HepG2 (cell line): ENCODE results near the gene GMPPA. TPM values are rescaled to one million over a fixed set of nuclear protein-coding genes. Genes with fewer than 3 reads are reported as not detected.
A peak's percentile ranks its signal among the peaks of the same experiment; 100 is the strongest.

Experiments
- ATAC-seq: fragments of 200-7000 bp; cut with Tn5 transposase; 3 replicates; pipeline ENCODE4 v1.9.1; 2020; ENCODE audit warnings: mild to moderate bottlenecking, moderate library complexity
- BruUV-seq: library from RNA; stranded (reverse); fragments of 400-500 nt; replicated peaks from 2 replicates; lab custom pipeline; 2021; lab: Mats Ljungman, UMichigan
- CTCF ChIA-PET: fragments of 300-600 bp; formaldehyde crosslinking; extraction: SDS; loops from one replicate; lab custom pipeline; 2021; ENCODE audit warnings: low total read pairs, inconsistent platforms, low intra/inter-chr PET ratio; lab: Yijun Ruan, JAX
- POLR2A ChIA-PET: fragments of 350-600 bp; sonication (Branson Sonifier 250); formaldehyde crosslinking; loops from one replicate; lab custom pipeline; 2020; ENCODE audit warnings: antibody characterized with exemption, inconsistent platforms; lab: Yijun Ruan, JAX
- DNase-seq: peaks from one replicate; pipeline ENCODE4 v3.0.0-alpha.2; 2015; ENCODE audit warnings: low spot score
- FAIRE-seq: peaks from 3 replicates; lab custom pipeline; 2011; peaks lifted over from hg19 to GRCh38; lab: Jason Lieb, UNC
- H2AFZ ChIP-seq: one replicate; pipeline ENCODE4 v1.6.1; 2011; ENCODE audit warnings: low read length, inconsistent platforms
- H3K27ac ChIP-seq: fragments of 300-600 bp; 3 replicates; pipeline ENCODE4 v1.8.0; 2011; ENCODE audit warnings: mixed run types, mild to moderate bottlenecking, mixed read lengths, low read length, inconsistent platforms; ENCODE audit not compliant: insufficient read depth; ENCODE audit errors: extremely low read length
- H3K27me3 ChIP-seq, 2 experiments: fragments of 200-600 bp in 1 of 2; 2 replicates in 1 of 2; 3 replicates in 1 of 2; pipeline versions ENCODE4 v1.6.0 to v1.8.0; 2011; ENCODE audit warnings: low read length in 2 of 2, mild to moderate bottlenecking in 2 of 2, moderate library complexity in 2 of 2, inconsistent platforms in 1 of 2; ENCODE audit not compliant: insufficient read depth in 2 of 2, control insufficient read depth in 1 of 2
- H3K36me3 ChIP-seq, 2 experiments: fragments of 200-600 bp in 1 of 2; replicated peaks in 1 of 2; 2 replicates in 1 of 2; 3 replicates in 1 of 2; pipeline versions ENCODE4 v1.5.1 to v1.8.0; 2011; ENCODE audit warnings: low read length in 2 of 2, inconsistent platforms in 1 of 2; ENCODE audit not compliant: insufficient read depth in 2 of 2, control insufficient read depth in 1 of 2
- H3K4me1 ChIP-seq: 2 replicates; pipeline ENCODE4 v1.5.1; 2012; ENCODE audit warnings: low read length, inconsistent platforms; ENCODE audit not compliant: insufficient read depth
- H3K4me2 ChIP-seq: 2 replicates; pipeline ENCODE4 v1.6.0; 2011; ENCODE audit warnings: low read depth, low read length, inconsistent platforms
- H3K4me3 ChIP-seq, 3 experiments: fragments of 200-600 bp in 1 of 3; sonication (generic), shearing (Covaris generic) in 1 of 3; replicated peaks in 1 of 3; 2 replicates each; pipeline ENCODE4 v1.5.1; 2011 to 2016; ENCODE audit warnings: low read length in 3 of 3, inconsistent platforms in 2 of 3, low read depth in 2 of 3, mild to moderate bottlenecking in 2 of 3, control low read depth in 1 of 3, mixed read lengths in 1 of 3; ENCODE audit not compliant: insufficient read depth in 1 of 3
- H3K79me2 ChIP-seq: one replicate; pipeline ENCODE4 v1.6.1; 2011; ENCODE audit warnings: low read length, inconsistent platforms; ENCODE audit not compliant: insufficient read depth
- H3K9ac ChIP-seq: 2 replicates; pipeline ENCODE4 v1.6.0; 2011; ENCODE audit warnings: mild to moderate bottlenecking, low read depth, low read length, inconsistent platforms; ENCODE audit not compliant: insufficient read depth
- H3K9me3 ChIP-seq: 2 replicates; pipeline ENCODE4 v1.5.1; 2012; ENCODE audit warnings: mild to moderate bottlenecking, low read length
- H4K20me1 ChIP-seq: 2 replicates; pipeline ENCODE4 v1.6.0; 2011; ENCODE audit warnings: inconsistent platforms, mild to moderate bottlenecking, low read length, moderate library complexity; ENCODE audit not compliant: insufficient read depth
- BCL6 ChIP-seq: IDR thresholded peaks from 2 replicates; pipeline ENCODE4 v1.6.1; 2016; ENCODE audit warnings: missing genetic modification reagents, missing compliant biosample characterization
- CTCF ChIP-seq: sonication (generic); formaldehyde crosslinking; IDR thresholded peaks from 2 replicates; pipeline ENCODE4 v1.5.0; 2020; ENCODE audit warnings: mild to moderate bottlenecking, missing genetic modification reagents, moderate library complexity
- ESRRA ChIP-seq: sonication (generic); formaldehyde crosslinking; IDR thresholded peaks from 2 replicates; pipeline ENCODE4 v1.5.1; 2020; ENCODE audit warnings: mild to moderate bottlenecking, low read depth, missing genetic modification reagents
- FOXC1 ChIP-seq: sonication (generic); formaldehyde crosslinking; IDR thresholded peaks from 2 replicates; pipeline ENCODE4 v1.8.0; 2022; ENCODE audit warnings: mild to moderate bottlenecking, missing genetic modification reagents, borderline replicate concordance
- GABPA ChIP-seq, 2 experiments: IDR thresholded peaks; 2 replicates each; pipeline ENCODE4 v1.6.1; 2011 to 2016; ENCODE audit warnings: low read depth in 2 of 2, low read length in 1 of 2, missing biosample characterization in 1 of 2, missing genetic modification characterization in 1 of 2
- HOXA9 ChIP-seq: sonication (generic); formaldehyde crosslinking; IDR thresholded peaks from 2 replicates; pipeline ENCODE4 v1.8.1; 2022; ENCODE audit warnings: missing genetic modification reagents, mild to moderate bottlenecking, moderate library complexity, borderline replicate concordance
- IRF1 ChIP-seq: sonication (generic); formaldehyde crosslinking; IDR thresholded peaks from 2 replicates; pipeline ENCODE4 v1.4.0; 2020; ENCODE audit warnings: low read depth, mild to moderate bottlenecking, missing genetic modification reagents
- MBNL3 ChIP-seq: fragments of 250-450 bp; sonication (Bioruptor Pico); conservative IDR thresholded peaks from 2 replicates; pipeline ENCODE4 v1.8.0; 2022; ENCODE audit warnings: mild to moderate bottlenecking, inconsistent platforms
- POLR2AphosphoS2 ChIP-seq: IDR thresholded peaks from 2 replicates; pipeline ENCODE4 v1.6.1; 2011; ENCODE audit warnings: low read depth, low read length, improper control_type of control experiment
- REPIN1 ChIP-seq: sonication (generic); formaldehyde crosslinking; IDR thresholded peaks from 2 replicates; pipeline ENCODE4 v1.8.0; 2022; ENCODE audit warnings: missing genetic modification reagents, low read depth, mild to moderate bottlenecking, borderline replicate concordance
- RERE ChIP-seq: IDR thresholded peaks from 2 replicates; pipeline ENCODE4 v1.6.1; 2016; ENCODE audit warnings: low read depth, missing genetic modification reagents, missing compliant biosample characterization
- RFX5 ChIP-seq: IDR thresholded peaks from 2 replicates; pipeline ENCODE4 v1.6.1; 2011; ENCODE audit warnings: low read depth, low read length, improper control_type of control experiment
- ZNF230 ChIP-seq: sonication (generic); formaldehyde crosslinking; IDR thresholded peaks from 2 replicates; pipeline ENCODE4 v1.4.0; 2020; ENCODE audit warnings: mild to moderate bottlenecking, missing genetic modification reagents
- ZNF329 ChIP-seq: sonication (generic); formaldehyde crosslinking; IDR thresholded peaks from 2 replicates; pipeline ENCODE4 v1.9.0; 2021; ENCODE audit warnings: low read depth, mild to moderate bottlenecking, missing genetic modification reagents
- ZNF570 ChIP-seq: sonication (generic); formaldehyde crosslinking; IDR thresholded peaks from 2 replicates; pipeline ENCODE4 v1.4.0; 2020; ENCODE audit warnings: mild to moderate bottlenecking, missing genetic modification reagents, borderline replicate concordance
- ZSCAN21 ChIP-seq: sonication (generic); formaldehyde crosslinking; IDR thresholded peaks from 2 replicates; pipeline ENCODE4 v1.8.0; 2022; ENCODE audit warnings: mild to moderate bottlenecking, missing genetic modification reagents, moderate library complexity, borderline replicate concordance
- WGBS: methylation state at CpG from one replicate; pipeline ENCODE4 v1.1.6; 2017; ENCODE audit warnings: low lambda C conversion rate; 5-methylcytosine and 5-hydroxymethylcytosine counted together
- in situ Hi-C: cut with HindIII; loops from 2 replicates; pipeline ENCODE4 v1.10.0; 2017; ENCODE audit warnings: low pct_unique_long_range_greater_than_20kb; ENCODE audit not compliant: extremely low pct_ligation_motif_present
- intact Hi-C: fragments of 100-400 bp; cut with micrococcal nuclease; formaldehyde crosslinking; loops from one replicate; pipeline ENCODE4 v1.10.0; 2022; ENCODE audit not compliant: unreplicated experiment
- polyA plus RNA-seq, 8 experiments: library from polyadenylated mRNA; depleted of rRNA in 3 of 8; stranded (reverse) in 7 of 8; unstranded in 1 of 8; fragments of >200 nt; fragmentation: Illumina TruSeq in 4 of 8; extraction: Trizol in 4 of 8; gene quantifications; 2 replicates each; pipeline versions ENCODE4 v1.2.1 to v1.2.3, GENCODE V29; 2011 to 2016; ENCODE audit warnings: low read depth in 4 of 8, missing spikeins in 1 of 8, mixed read lengths in 1 of 8; ENCODE audit not compliant: insufficient read depth in 1 of 8
- total RNA-seq, 5 experiments: library from RNA; depleted of rRNA; stranded (reverse); fragments of >200 nt; fragmentation: Illumina TruSeq; extraction: Trizol; gene quantifications; 2 replicates each; pipeline ENCODE4 v1.2.3, GENCODE V29; 2016; ENCODE audit warnings: low read depth in 1 of 5

The GMPPA gene
- total and polyA plus RNA-seq, 2 of the 13 experiments (the other 11 are each of a cell fraction or from before 2014, with no cell fraction given): 81.1 to 106 TPM

GRCh38 chr2:219553463-219553963 is 54.8 kb downstream of the GMPPA start:
- FAIRE-seq (no peak), ATAC-seq (no peak), DNase-seq (no peak)
- no TSS peak for BruUV-seq
- Histone ChIP-seq H3K79me2 (no peaks in the 10 kb centered on the region), H3K36me3 (peaks cover 4 to 15% of the 10 kb centered on the region in 2 experiments; a peak in 3 of 5 replicates), H3K4me3 (peak overlapping the region in 1 of 3 experiments; percentile 79; a peak in 1 of 6 replicates), H4K20me1 (no peaks in the 10 kb centered on the region), H3K4me2 (peak overlapping the region; percentile 90), H3K9ac (peak overlapping the region; percentile 60; the same call in 1 of the 2 replicates), H3K9me3 (no peaks in the 10 kb centered on the region), H3K4me1 (peaks cover 22% of the 10 kb centered on the region), H3K27ac (no peak overlapping the region), H3K27me3 (no peaks in the 10 kb centered on the region), H2AFZ (no peak overlapping the region)
- intact Hi-C loops (no loop called here), in situ Hi-C loops (no loop called here)
- 92% methylated on average over 12 of the region's 12 CpGs for WGBS
- POLR2A ChIA-PET: interaction anchor here (1.9 to 3.3 kb wide), 3 partner anchors 44 to 166 kb away, joined by 8 to 22 read pairs (median 11); partner anchors contain the start of genes DNPEP, GMPPA and STK11IP
- CTCF ChIA-PET: interaction anchor here (2.4 kb wide), 1 partner anchor 12 kb away, joined by 9 read pairs; no protein-coding TSS in a partner anchor
- no peak for TF ChIP-seq IRF1 (CRISPR knock-in tag)
- no peak for TF ChIP-seq REPIN1 (CRISPR knock-in tag)
- no peak for TF ChIP-seq ZSCAN21
- TF ChIP-seq FOXC1: no peak
- 0 out of 2 replicates have a peak, but pooled peaks have one; percentile 23 for TF ChIP-seq CTCF
- TF ChIP-seq ZNF570 (CRISPR knock-in tag): no peak
- no peak for TF ChIP-seq ZNF329 (CRISPR knock-in tag)
- TF ChIP-seq RERE (CRISPR knock-in tag): no peak
- no peak for TF ChIP-seq HOXA9 (CRISPR knock-in tag)
- TF ChIP-seq ESRRA (CRISPR knock-in tag): no peak
- no peak for TF ChIP-seq MBNL3 (CRISPR knock-in tag)
- TF ChIP-seq BCL6: no peak
- TF ChIP-seq ZNF230: no peak
- TF ChIP-seq POLR2AphosphoS2: 0 out of 2 replicates have a peak, but pooled peaks have one; percentile 27
- no peak for TF ChIP-seq RFX5
- TF ChIP-seq GABPA (IDR thresholded peaks at IDR 0.05; ENCODE audit: low read depth, low read length): no peak
- TF ChIP-seq GABPA (CRISPR knock-in tag; IDR thresholded peaks at IDR 0.05; ENCODE audit: low read depth): no peak
